H9 (cell line): Measurements from ENCODE around the gene PRX. TPM values are rescaled to one million over a fixed set of nuclear protein-coding genes. Genes with fewer than 3 reads are reported as not detected.

Experiments used
- DNase-seq: peaks from one replicate; pipeline ENCODE4 v3.0.0-alpha.2; 2017
- H2AFZ ChIP-seq: one replicate; pipeline ENCODE4 v1.6.1; 2013; ENCODE audit warnings: mild to moderate bottlenecking, low read length, control low read depth, moderate library complexity
- H2AK5ac ChIP-seq: 2 replicates; pipeline ENCODE4 v1.6.1; 2013; ENCODE audit warnings: low read length, control low read depth, mixed read lengths; ENCODE audit not compliant: insufficient read length
- H2BK120ac ChIP-seq: one replicate; pipeline ENCODE4 v1.6.1; 2013; ENCODE audit warnings: low read depth, mild to moderate bottlenecking, low read length, control low read depth, inconsistent platforms; ENCODE audit not compliant: poor library complexity, severe bottlenecking
- H2BK12ac ChIP-seq: 2 replicates; pipeline ENCODE4 v1.6.1; 2013; ENCODE audit warnings: low read length, control low read depth, mixed read lengths, low read depth; ENCODE audit not compliant: insufficient read length
- H2BK15ac ChIP-seq: 2 replicates; pipeline ENCODE4 v1.6.1; 2013; ENCODE audit warnings: low read depth, low read length, control low read depth
- H2BK20ac ChIP-seq: one replicate; pipeline ENCODE4 v1.6.1; 2013; ENCODE audit warnings: low read depth, mild to moderate bottlenecking, low read length, control low read depth, inconsistent platforms; ENCODE audit not compliant: poor library complexity, severe bottlenecking
- H2BK5ac ChIP-seq: 2 replicates; pipeline ENCODE4 v1.6.1; 2013; ENCODE audit warnings: low read length, control low read depth, mixed read lengths; ENCODE audit not compliant: insufficient read length
- H3K14ac ChIP-seq: 2 replicates; pipeline ENCODE4 v1.6.1; 2013; ENCODE audit warnings: low read length, control low read depth; ENCODE audit not compliant: insufficient read depth
- H3K18ac ChIP-seq: 2 replicates; pipeline ENCODE4 v1.6.1; 2013; ENCODE audit warnings: low read depth, mild to moderate bottlenecking, mixed read lengths, low read length, control low read depth; ENCODE audit not compliant: insufficient read length
- H3K23ac ChIP-seq: 2 replicates; pipeline ENCODE4 v1.6.1; 2013; ENCODE audit warnings: low read length, control low read depth, mixed read lengths, low read depth; ENCODE audit not compliant: insufficient read length
- H3K23me2 ChIP-seq: 2 replicates; pipeline ENCODE4 v1.6.1; 2013; ENCODE audit warnings: low read depth, mild to moderate bottlenecking, mixed read lengths, low read length, control low read depth; ENCODE audit not compliant: insufficient read length, poor library complexity, severe bottlenecking
- H3K27ac ChIP-seq: 2 replicates; pipeline ENCODE4 v1.5.1; 2013; ENCODE audit warnings: low read length, control low read depth, mixed read lengths, low read depth; ENCODE audit not compliant: insufficient read length
- H3K27me3 ChIP-seq: 2 replicates; pipeline ENCODE4 v1.6.1; 2013; ENCODE audit warnings: low read length, control low read depth, inconsistent platforms; ENCODE audit not compliant: insufficient read depth
- H3K4ac ChIP-seq: 2 replicates; pipeline ENCODE4 v1.6.1; 2013; ENCODE audit warnings: low read depth, mild to moderate bottlenecking, control low read depth, inconsistent platforms, low read length, moderate library complexity
- H3K4me1 ChIP-seq: 2 replicates; pipeline ENCODE4 v1.6.1; 2013; ENCODE audit warnings: low read length, control low read depth, inconsistent platforms; ENCODE audit not compliant: insufficient read depth
- H3K4me2 ChIP-seq: 2 replicates; pipeline ENCODE4 v1.6.1; 2013; ENCODE audit warnings: low read length, control low read depth, mixed read lengths; ENCODE audit not compliant: insufficient read length, insufficient read depth
- H3K56ac ChIP-seq: 2 replicates; pipeline ENCODE4 v1.6.1; 2013; ENCODE audit warnings: low read depth, mild to moderate bottlenecking, mixed read lengths, low read length, control low read depth; ENCODE audit not compliant: insufficient read length
- H3K79me1 ChIP-seq: 2 replicates; pipeline ENCODE4 v1.6.1; 2013; ENCODE audit warnings: low read depth, mild to moderate bottlenecking, moderate library complexity, low read length, control low read depth, inconsistent platforms; ENCODE audit not compliant: insufficient read depth, poor library complexity, severe bottlenecking
- H3K79me2 ChIP-seq: 2 replicates; pipeline ENCODE4 v1.6.1; 2013; ENCODE audit warnings: low read length, control low read depth, inconsistent platforms; ENCODE audit not compliant: insufficient read depth
- H3K9ac ChIP-seq: 2 replicates; pipeline ENCODE4 v1.6.1; 2013; ENCODE audit warnings: low read length, control low read depth, mixed read lengths; ENCODE audit not compliant: insufficient read length; ENCODE audit errors: extremely low read depth
- H3K9me3 ChIP-seq: one replicate; pipeline ENCODE4 v1.6.1; 2013; ENCODE audit warnings: low read depth, low read length, inconsistent platforms; ENCODE audit not compliant: control insufficient read depth
- H3T11ph ChIP-seq: one replicate; pipeline ENCODE4 v1.6.1; 2013; ENCODE audit warnings: mild to moderate bottlenecking, low read length, control low read depth, inconsistent platforms
- H4K20me1 ChIP-seq: one replicate; pipeline ENCODE4 v1.6.1; 2013; ENCODE audit not compliant: control insufficient read depth, insufficient read length, insufficient read depth
- H4K5ac ChIP-seq: 2 replicates; pipeline ENCODE4 v1.6.1; 2013; ENCODE audit warnings: low read depth, mild to moderate bottlenecking, mixed read lengths, low read length, control low read depth; ENCODE audit not compliant: insufficient read length
- H4K8ac ChIP-seq: replicated peaks from 2 replicates; pipeline ENCODE4 v1.6.1; 2013; ENCODE audit warnings: low read length, control low read depth, mixed read lengths, low read depth; ENCODE audit not compliant: insufficient read length
- H4K91ac ChIP-seq: 2 replicates; pipeline ENCODE4 v1.6.1; 2013; ENCODE audit warnings: low read depth, mild to moderate bottlenecking, moderate library complexity, mixed read lengths, low read length, control low read depth; ENCODE audit not compliant: insufficient read length
- H3K27ac Mint-ChIP-seq, 3 experiments: 2 replicates in 2 of 3; 3 replicates in 1 of 3; pipeline ENCODE4 v1.8.0; 2020 to 2021; ENCODE audit warnings: mixed read lengths in 3 of 3, mild to moderate bottlenecking in 1 of 3, moderate library complexity in 1 of 3
- H3K27me3 Mint-ChIP-seq: 2 replicates; pipeline ENCODE4 v1.8.0; 2021; ENCODE audit warnings: low read depth, mild to moderate bottlenecking, moderate library complexity, mixed read lengths
- H3K36me3 Mint-ChIP-seq, 3 experiments: 2 replicates in 2 of 3; 3 replicates in 1 of 3; pipeline ENCODE4 v1.8.0; 2020 to 2021; ENCODE audit warnings: low read depth in 3 of 3, mixed read lengths in 3 of 3; ENCODE audit not compliant: insufficient read depth in 1 of 3
- H3K4me1 Mint-ChIP-seq, 2 experiments: 2 replicates each; pipeline ENCODE4 v1.8.0; 2020; ENCODE audit warnings: mixed read lengths in 2 of 2
- H3K4me3 Mint-ChIP-seq, 2 experiments: 2 replicates in 1 of 2; 3 replicates in 1 of 2; pipeline ENCODE4 v1.8.0; 2020 to 2021; ENCODE audit warnings: mild to moderate bottlenecking in 2 of 2, mixed read lengths in 2 of 2, moderate library complexity in 1 of 2
- H3K9me3 Mint-ChIP-seq, 2 experiments: 2 replicates in 1 of 2; 3 replicates in 1 of 2; pipeline ENCODE4 v1.8.0; 2020; ENCODE audit warnings: mild to moderate bottlenecking in 2 of 2, mixed read lengths in 2 of 2, moderate library complexity in 1 of 2
- WGBS: extraction: QIAGEN DNeasy Blood & Tissue Kit; methylation state at CpG from one replicate; pipeline ENCODE4 v1.1.7; 2013; ENCODE audit warnings: missing lambda C conversion rate, low lambda C conversion rate, mixed read lengths; ENCODE audit not compliant: insufficient read length; ENCODE audit errors: extremely low coverage; 5-methylcytosine and 5-hydroxymethylcytosine counted together
- microRNA-seq: library from miRNA; unstranded; fragments of <30 nt; microRNA quantifications from one replicate; pipeline ENCODE4, GENCODE V29; 2020; ENCODE audit warnings: borderline microRNAs expressed
- total RNA-seq: library from RNA; stranded (reverse); gene quantifications from 2 replicates; pipeline ENCODE4 v1.2.1, GENCODE V29; 2021
- TF ChIP-seq, protein P1 (sequence below): fragments of 200-600 bp; sonication (generic); conservative IDR thresholded peaks from 3 replicates; pipeline ENCODE4 v1.8.0; 2021; ENCODE audit warnings: antibody characterized with exemption, mild to moderate bottlenecking

The PRX gene
- total RNA-seq, 1 experiment from 2014 or later: 4.0 TPM

GRCh38 chr19:40344422-40344821 lies 68.8 kb downstream of the PRX start:
- Histone ChIP-seq H2AFZ (no peak overlapping the region), H2BK120ac (no peak overlapping the region), H2BK12ac (no peak overlapping the region), H3K27me3 (no peaks in the 10 kb centered on the region), H3K4me1 (no peaks in the 10 kb centered on the region), H2BK20ac (no peak overlapping the region), H3K79me2 (no peaks in the 10 kb centered on the region), H3K9ac (no peak overlapping the region), H3K79me1 (no peaks in the 10 kb centered on the region), H2BK15ac (no peak overlapping the region), H2BK5ac (no peak overlapping the region), H4K20me1 (no peaks in the 10 kb centered on the region), H2AK5ac (no peak overlapping the region), H3K18ac (no peak overlapping the region), H3K27ac (no peak overlapping the region), H3K4me2 (no peak overlapping the region), H3T11ph (no peak overlapping the region), H3K23me2 (peaks cover 6% of the 10 kb centered on the region), H3K56ac (no peak overlapping the region), H4K91ac (no peak overlapping the region), H3K9me3 (no peaks in the 10 kb centered on the region), H4K8ac (no peak overlapping the region), H3K14ac (no peak overlapping the region), H4K5ac (no peak overlapping the region), H3K4ac (no peak overlapping the region), H3K23ac (no peak overlapping the region)
- Mint-ChIP-seq H3K4me3 (no peak overlapping the region), H3K9me3 (peaks cover 0 to 3% of the 10 kb centered on the region in 2 experiments; a peak in 1 of 5 replicates), H3K27me3 (no peaks in the 10 kb centered on the region), H3K4me1 (peaks cover 11 to 14% of the 10 kb centered on the region in 2 experiments), H3K27ac (no peak overlapping the region; a peak in 1 of 7 replicates), H3K36me3 (peaks cover 0 to 10% (median 7%) of the 10 kb centered on the region in 3 experiments; a peak in 5 of 7 replicates)
- no peak for DNase-seq
- WGBS: no CpG with 5 or more reads among the region's 7 CpGs
- TF ChIP-seq, protein P1, sequence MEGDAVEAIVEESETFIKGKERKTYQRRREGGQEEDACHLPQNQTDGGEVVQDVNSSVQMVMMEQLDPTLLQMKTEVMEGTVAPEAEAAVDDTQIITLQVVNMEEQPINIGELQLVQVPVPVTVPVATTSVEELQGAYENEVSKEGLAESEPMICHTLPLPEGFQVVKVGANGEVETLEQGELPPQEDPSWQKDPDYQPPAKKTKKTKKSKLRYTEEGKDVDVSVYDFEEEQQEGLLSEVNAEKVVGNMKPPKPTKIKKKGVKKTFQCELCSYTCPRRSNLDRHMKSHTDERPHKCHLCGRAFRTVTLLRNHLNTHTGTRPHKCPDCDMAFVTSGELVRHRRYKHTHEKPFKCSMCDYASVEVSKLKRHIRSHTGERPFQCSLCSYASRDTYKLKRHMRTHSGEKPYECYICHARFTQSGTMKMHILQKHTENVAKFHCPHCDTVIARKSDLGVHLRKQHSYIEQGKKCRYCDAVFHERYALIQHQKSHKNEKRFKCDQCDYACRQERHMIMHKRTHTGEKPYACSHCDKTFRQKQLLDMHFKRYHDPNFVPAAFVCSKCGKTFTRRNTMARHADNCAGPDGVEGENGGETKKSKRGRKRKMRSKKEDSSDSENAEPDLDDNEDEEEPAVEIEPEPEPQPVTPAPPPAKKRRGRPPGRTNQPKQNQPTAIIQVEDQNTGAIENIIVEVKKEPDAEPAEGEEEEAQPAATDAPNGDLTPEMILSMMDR: no peak

Small RNA genes within 50 kb of the gene (microRNA-seq; reads per million reads assigned to microRNA genes)
- gene MIR6796: not detected

Other genes starting within 250 kb of the PRX start
- 17.7 and 19.0 TPM in 2 replicates for gene MAP3K10, start 222.0 kb downstream of the PRX start, total RNA-seq
- gene TTC9B, start 195.0 kb downstream of the PRX start, total RNA-seq: 0.15 and 0.31 TPM in 2 replicates
- 0.31 and 0.35 TPM in 2 replicates for gene CCNP, start 186.7 kb downstream of the PRX start, total RNA-seq
- 142 and 150 TPM in 2 replicates for gene AKT2, start 128.0 kb downstream of the PRX start, total RNA-seq
- gene C19orf47, start 65.0 kb downstream of the PRX start, total RNA-seq: 18.4 and 19.4 TPM in 2 replicates
- gene PLD3, start 64.7 kb downstream of the PRX start, total RNA-seq: 191 and 194 TPM in 2 replicates
- gene HIPK4, start 23.2 kb downstream of the PRX start, total RNA-seq: 0.15 TPM in 1 of 2 replicates, not detected in the other
- gene SERTAD1, start 12.6 kb upstream of the PRX start, total RNA-seq: 7.9 and 9.3 TPM in 2 replicates
- gene SERTAD3, start 31.0 kb upstream of the PRX start, total RNA-seq: 30.9 and 32.2 TPM in 2 replicates
- 27.9 and 30.4 TPM in 2 replicates for gene BLVRB, start 52.4 kb upstream of the PRX start, total RNA-seq
- 2.7 and 2.9 TPM in 2 replicates for gene SPTBN4, start 53.6 kb upstream of the PRX start, total RNA-seq
- 90.9 and 92.9 TPM in 2 replicates for gene SHKBP1, start 163.5 kb upstream of the PRX start, total RNA-seq
- 115 and 129 TPM in 2 replicates for gene LTBP4, start 188.0 kb upstream of the PRX start, total RNA-seq